WTC11 (cell line): ENCODE results near the gene VARS2.

Source experiments
- AR ChIP-seq: fragments of 250-450 bp; sonication (Bioruptor Pico); IDR thresholded peaks from 2 replicates; pipeline ENCODE4 v1.9.0; 2021; ENCODE audit warnings: mild to moderate bottlenecking
- ELF4 ChIP-seq: sonication (generic); formaldehyde crosslinking; IDR thresholded peaks from 2 replicates; pipeline ENCODE4 v1.8.1; 2022; ENCODE audit warnings: low read depth, mild to moderate bottlenecking, moderate library complexity, missing genetic modification reagents
- MXD4 ChIP-seq: fragments of 250-450 bp; sonication (Bioruptor Pico); IDR thresholded peaks from 2 replicates; pipeline ENCODE4 v1.8.0; 2021; ENCODE audit warnings: mild to moderate bottlenecking, moderate library complexity, borderline replicate concordance
- NR3C1 ChIP-seq: sonication (generic); formaldehyde crosslinking; conservative IDR thresholded peaks from 2 replicates; pipeline ENCODE4 v1.8.1; 2023; ENCODE audit warnings: low read depth, mild to moderate bottlenecking, missing genetic modification reagents
- TCF7 ChIP-seq: sonication (generic); formaldehyde crosslinking; IDR thresholded peaks from 2 replicates; pipeline ENCODE4 v1.8.0; 2022; ENCODE audit warnings: mild to moderate bottlenecking, low read depth, missing genetic modification reagents, moderate library complexity
- TEAD4 ChIP-seq: sonication (generic); formaldehyde crosslinking; IDR thresholded peaks from 2 replicates; pipeline ENCODE4 v1.8.0; 2022; ENCODE audit warnings: mild to moderate bottlenecking, missing genetic modification reagents
- ZNF232 ChIP-seq: sonication (generic); formaldehyde crosslinking; IDR thresholded peaks from 2 replicates; pipeline ENCODE4 v1.8.0; 2022; ENCODE audit warnings: mild to moderate bottlenecking, missing genetic modification reagents
- TF ChIP-seq, protein P1 (sequence below): fragments of 200-600 bp; IDR thresholded peaks from 2 replicates; pipeline ENCODE4 v1.8.0; 2022; ENCODE audit warnings: antibody characterized with exemption
- TF ChIP-seq, protein P2 (sequence below): sonication (generic); formaldehyde crosslinking; IDR thresholded peaks from 2 replicates; pipeline ENCODE4 v1.8.0; 2022; ENCODE audit warnings: mild to moderate bottlenecking, missing genetic modification reagents
- TF ChIP-seq, protein P3 (sequence below): sonication (generic); formaldehyde crosslinking; IDR thresholded peaks from 2 replicates; pipeline ENCODE4 v1.8.0; 2022; ENCODE audit warnings: mild to moderate bottlenecking, missing genetic modification reagents

GRCh38 chr6:30875244-30876038 is 38.6 kb upstream of the VARS2 start:
- TF ChIP-seq TCF7 (CRISPR knock-in tag) (no peak), AR (CRISPR knock-in tag) (no peak), ELF4 (CRISPR knock-in tag) (no peak), NR3C1 (CRISPR knock-in tag) (no peak), TEAD4 (no peak), ZNF232 (CRISPR knock-in tag) (no peak), MXD4 (CRISPR knock-in tag) (no peak)
- TF ChIP-seq, protein P1, sequence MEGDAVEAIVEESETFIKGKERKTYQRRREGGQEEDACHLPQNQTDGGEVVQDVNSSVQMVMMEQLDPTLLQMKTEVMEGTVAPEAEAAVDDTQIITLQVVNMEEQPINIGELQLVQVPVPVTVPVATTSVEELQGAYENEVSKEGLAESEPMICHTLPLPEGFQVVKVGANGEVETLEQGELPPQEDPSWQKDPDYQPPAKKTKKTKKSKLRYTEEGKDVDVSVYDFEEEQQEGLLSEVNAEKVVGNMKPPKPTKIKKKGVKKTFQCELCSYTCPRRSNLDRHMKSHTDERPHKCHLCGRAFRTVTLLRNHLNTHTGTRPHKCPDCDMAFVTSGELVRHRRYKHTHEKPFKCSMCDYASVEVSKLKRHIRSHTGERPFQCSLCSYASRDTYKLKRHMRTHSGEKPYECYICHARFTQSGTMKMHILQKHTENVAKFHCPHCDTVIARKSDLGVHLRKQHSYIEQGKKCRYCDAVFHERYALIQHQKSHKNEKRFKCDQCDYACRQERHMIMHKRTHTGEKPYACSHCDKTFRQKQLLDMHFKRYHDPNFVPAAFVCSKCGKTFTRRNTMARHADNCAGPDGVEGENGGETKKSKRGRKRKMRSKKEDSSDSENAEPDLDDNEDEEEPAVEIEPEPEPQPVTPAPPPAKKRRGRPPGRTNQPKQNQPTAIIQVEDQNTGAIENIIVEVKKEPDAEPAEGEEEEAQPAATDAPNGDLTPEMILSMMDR: no peak
- TF ChIP-seq, protein P2, sequence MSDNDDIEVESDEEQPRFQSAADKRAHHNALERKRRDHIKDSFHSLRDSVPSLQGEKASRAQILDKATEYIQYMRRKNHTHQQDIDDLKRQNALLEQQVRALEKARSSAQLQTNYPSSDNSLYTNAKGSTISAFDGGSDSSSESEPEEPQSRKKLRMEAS (CRISPR knock-in tag): no peak
- TF ChIP-seq, protein P3, sequence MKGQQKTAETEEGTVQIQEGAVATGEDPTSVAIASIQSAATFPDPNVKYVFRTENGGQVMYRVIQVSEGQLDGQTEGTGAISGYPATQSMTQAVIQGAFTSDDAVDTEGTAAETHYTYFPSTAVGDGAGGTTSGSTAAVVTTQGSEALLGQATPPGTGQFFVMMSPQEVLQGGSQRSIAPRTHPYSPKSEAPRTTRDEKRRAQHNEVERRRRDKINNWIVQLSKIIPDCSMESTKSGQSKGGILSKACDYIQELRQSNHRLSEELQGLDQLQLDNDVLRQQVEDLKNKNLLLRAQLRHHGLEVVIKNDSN (CRISPR knock-in tag): no peak
